Ishikawa (cell line): ENCODE measurements around the gene PRKCB.

Source experiments
- CEBPB ChIP-seq: IDR thresholded peaks from 2 replicates; pipeline ENCODE4 v1.6.1; 2012
- CREB1 ChIP-seq: IDR thresholded peaks from 2 replicates; pipeline ENCODE4 v1.6.1; 2012; ENCODE audit warnings: low read depth
- EGR1 ChIP-seq: IDR thresholded peaks from 2 replicates; pipeline ENCODE4 v1.6.1; 2012
- EP300 ChIP-seq: IDR thresholded peaks from 2 replicates; pipeline ENCODE4 v1.6.1; 2012; ENCODE audit warnings: borderline replicate concordance
- FOXM1 ChIP-seq: IDR thresholded peaks from 2 replicates; pipeline ENCODE4 v1.6.1; 2012; ENCODE audit warnings: low read depth, borderline replicate concordance
- NFIC ChIP-seq: IDR thresholded peaks from 2 replicates; pipeline ENCODE4 v1.6.1; 2012
- RAD21 ChIP-seq: IDR thresholded peaks from 2 replicates; pipeline ENCODE4 v1.6.1; 2012; ENCODE audit warnings: low read depth
- TAF1 ChIP-seq: IDR thresholded peaks from 2 replicates; pipeline ENCODE4 v1.6.1; 2012; ENCODE audit warnings: low read depth, mild to moderate bottlenecking
- TCF12 ChIP-seq: IDR thresholded peaks from 2 replicates; pipeline ENCODE4 v1.6.1; 2012; ENCODE audit warnings: low read depth
- TEAD4 ChIP-seq: IDR thresholded peaks from 2 replicates; pipeline ENCODE4 v1.6.1; 2012
- YY1 ChIP-seq: IDR thresholded peaks from 2 replicates; pipeline ENCODE4 v1.6.1; 2012; ENCODE audit warnings: low read depth
- ZBTB7A ChIP-seq: IDR thresholded peaks from 2 replicates; pipeline ENCODE4 v1.6.1; 2012; ENCODE audit warnings: low read depth
- TF ChIP-seq, protein P1 (sequence below): IDR thresholded peaks from 2 replicates; pipeline ENCODE4 v1.6.1; 2012; ENCODE audit warnings: low read depth, mild to moderate bottlenecking
- TF ChIP-seq, protein P2 (sequence below): IDR thresholded peaks from 2 replicates; pipeline ENCODE4 v1.6.1; 2012
- TF ChIP-seq, protein P3 (sequence below): IDR thresholded peaks from 2 replicates; pipeline ENCODE4 v1.6.1; 2012

Gene PRKCB

DNA sequence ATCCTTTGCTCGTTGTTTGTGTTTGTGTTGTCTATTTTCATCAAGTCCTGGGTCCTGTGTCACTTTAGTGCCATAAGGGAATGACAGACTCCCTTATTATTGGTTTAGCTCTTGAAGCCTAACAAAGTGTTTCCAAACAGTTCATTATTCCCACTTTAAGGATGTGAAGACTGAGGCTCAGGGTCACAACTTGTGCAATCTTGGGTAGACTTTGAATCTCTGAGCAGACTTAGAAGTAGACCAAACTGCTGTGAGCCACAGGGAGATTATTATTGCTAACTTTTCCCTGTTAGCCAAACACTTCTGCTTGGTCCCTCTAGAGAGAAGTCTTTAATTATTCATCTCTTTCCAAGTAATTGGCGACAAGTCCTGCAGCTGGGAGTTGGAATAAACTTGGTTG, 31.8 kb downstream of the PRKCB start:
- TF ChIP-seq YY1 (no peak), TAF1 (no peak), EGR1 (no peak), RAD21 (no peak)
- TF ChIP-seq, protein P1, sequence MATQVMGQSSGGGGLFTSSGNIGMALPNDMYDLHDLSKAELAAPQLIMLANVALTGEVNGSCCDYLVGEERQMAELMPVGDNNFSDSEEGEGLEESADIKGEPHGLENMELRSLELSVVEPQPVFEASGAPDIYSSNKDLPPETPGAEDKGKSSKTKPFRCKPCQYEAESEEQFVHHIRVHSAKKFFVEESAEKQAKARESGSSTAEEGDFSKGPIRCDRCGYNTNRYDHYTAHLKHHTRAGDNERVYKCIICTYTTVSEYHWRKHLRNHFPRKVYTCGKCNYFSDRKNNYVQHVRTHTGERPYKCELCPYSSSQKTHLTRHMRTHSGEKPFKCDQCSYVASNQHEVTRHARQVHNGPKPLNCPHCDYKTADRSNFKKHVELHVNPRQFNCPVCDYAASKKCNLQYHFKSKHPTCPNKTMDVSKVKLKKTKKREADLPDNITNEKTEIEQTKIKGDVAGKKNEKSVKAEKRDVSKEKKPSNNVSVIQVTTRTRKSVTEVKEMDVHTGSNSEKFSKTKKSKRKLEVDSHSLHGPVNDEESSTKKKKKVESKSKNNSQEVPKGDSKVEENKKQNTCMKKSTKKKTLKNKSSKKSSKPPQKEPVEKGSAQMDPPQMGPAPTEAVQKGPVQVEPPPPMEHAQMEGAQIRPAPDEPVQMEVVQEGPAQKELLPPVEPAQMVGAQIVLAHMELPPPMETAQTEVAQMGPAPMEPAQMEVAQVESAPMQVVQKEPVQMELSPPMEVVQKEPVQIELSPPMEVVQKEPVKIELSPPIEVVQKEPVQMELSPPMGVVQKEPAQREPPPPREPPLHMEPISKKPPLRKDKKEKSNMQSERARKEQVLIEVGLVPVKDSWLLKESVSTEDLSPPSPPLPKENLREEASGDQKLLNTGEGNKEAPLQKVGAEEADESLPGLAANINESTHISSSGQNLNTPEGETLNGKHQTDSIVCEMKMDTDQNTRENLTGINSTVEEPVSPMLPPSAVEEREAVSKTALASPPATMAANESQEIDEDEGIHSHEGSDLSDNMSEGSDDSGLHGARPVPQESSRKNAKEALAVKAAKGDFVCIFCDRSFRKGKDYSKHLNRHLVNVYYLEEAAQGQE, result no peak

DNA sequence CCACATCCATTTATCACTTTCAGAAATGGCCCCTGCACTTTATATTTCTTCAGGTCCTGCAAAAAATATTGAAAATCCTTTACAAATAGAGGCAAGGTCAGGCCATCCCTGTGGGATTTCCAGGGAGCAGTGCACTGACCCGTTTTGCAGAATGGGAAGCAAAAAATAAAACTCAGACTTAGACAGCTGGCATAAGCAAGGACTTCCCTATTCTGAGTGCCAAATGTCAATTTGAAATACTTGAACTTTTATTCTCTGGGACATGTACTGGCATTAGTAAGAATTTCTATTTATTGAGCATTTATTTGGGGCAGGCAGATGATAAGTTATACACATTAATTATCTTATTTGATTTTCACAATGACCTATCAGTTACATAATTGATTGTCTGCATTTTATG, 32.4 kb downstream of the PRKCB start:
- TF ChIP-seq CEBPB (no peak), CREB1 (no peak), TAF1 (no peak), RAD21 (no peak), TCF12 (no peak), EP300 (no peak), ZBTB7A (no peak), EGR1 (no peak), TEAD4 (no peak), NFIC (no peak)
- TF ChIP-seq, protein P2, sequence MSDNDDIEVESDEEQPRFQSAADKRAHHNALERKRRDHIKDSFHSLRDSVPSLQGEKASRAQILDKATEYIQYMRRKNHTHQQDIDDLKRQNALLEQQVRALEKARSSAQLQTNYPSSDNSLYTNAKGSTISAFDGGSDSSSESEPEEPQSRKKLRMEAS, result no peak
- TF ChIP-seq, protein P1, result no peak
- TF ChIP-seq, protein P3, sequence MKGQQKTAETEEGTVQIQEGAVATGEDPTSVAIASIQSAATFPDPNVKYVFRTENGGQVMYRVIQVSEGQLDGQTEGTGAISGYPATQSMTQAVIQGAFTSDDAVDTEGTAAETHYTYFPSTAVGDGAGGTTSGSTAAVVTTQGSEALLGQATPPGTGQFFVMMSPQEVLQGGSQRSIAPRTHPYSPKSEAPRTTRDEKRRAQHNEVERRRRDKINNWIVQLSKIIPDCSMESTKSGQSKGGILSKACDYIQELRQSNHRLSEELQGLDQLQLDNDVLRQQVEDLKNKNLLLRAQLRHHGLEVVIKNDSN, result no peak

DNA sequence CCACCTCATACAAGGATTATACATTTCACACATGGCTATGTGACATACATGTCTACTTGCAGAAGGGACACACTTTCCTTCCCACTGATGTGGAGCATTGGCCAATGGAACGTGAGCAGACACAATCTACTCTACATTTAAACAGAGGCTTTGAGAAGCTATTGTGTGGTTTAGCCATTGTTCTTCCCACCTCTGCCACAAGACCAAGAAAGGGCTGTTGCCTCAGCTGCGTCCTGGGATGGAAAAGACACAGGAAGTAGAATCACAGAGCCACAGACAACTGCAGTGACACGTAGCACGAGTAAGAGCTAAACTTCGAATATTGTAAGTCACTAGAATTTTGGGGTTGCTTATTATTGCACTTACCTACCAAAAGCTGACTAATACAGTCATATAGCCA, 33.3 kb downstream of the PRKCB start:
- TF ChIP-seq, protein P1, result no peak
- TF ChIP-seq NFIC, result no peak
- TF ChIP-seq EGR1, result no peak
- no peak for TF ChIP-seq CREB1
- no peak for TF ChIP-seq FOXM1
- no peak for TF ChIP-seq TAF1
- TF ChIP-seq, protein P3, result no peak
- no peak for TF ChIP-seq RAD21
- TF ChIP-seq, protein P2, result no peak
- TF ChIP-seq TEAD4, result no peak

GRCh38 chr16:23871924-23872323, 36.1 kb downstream of the PRKCB start:
- TF ChIP-seq CREB1 (no peak), TCF12 (no peak), EGR1 (no peak), CEBPB (no peak), ZBTB7A (no peak), TAF1 (no peak), FOXM1 (no peak), EP300 (no peak)
- TF ChIP-seq, protein P2, result no peak
- TF ChIP-seq, protein P3, result no peak
